Body of pancreas (tissue), 4 donors: Measurements from ENCODE around the gene C5orf46.

ENCODE experiments used
- POLR2A ChIP-seq, 3 donors: fragments of 450-650 bp; IDR thresholded peaks; one replicate each; pipeline ENCODE4 v1.6.1; 2016; ENCODE audit warnings: antibody characterized with exemption in 3 of 3, mild to moderate bottlenecking in 2 of 3
- TF ChIP-seq, protein P1 (sequence below), 7 experiments: fragments of 450-650 bp in 4 of 7; fragments of 200-600 bp in 3 of 7; sonication (generic) in 3 of 7; IDR thresholded peaks; one replicate each; pipeline ENCODE4 v1.5.1; 2016 to 2019; ENCODE audit warnings: antibody characterized with exemption in 7 of 7

DNA sequence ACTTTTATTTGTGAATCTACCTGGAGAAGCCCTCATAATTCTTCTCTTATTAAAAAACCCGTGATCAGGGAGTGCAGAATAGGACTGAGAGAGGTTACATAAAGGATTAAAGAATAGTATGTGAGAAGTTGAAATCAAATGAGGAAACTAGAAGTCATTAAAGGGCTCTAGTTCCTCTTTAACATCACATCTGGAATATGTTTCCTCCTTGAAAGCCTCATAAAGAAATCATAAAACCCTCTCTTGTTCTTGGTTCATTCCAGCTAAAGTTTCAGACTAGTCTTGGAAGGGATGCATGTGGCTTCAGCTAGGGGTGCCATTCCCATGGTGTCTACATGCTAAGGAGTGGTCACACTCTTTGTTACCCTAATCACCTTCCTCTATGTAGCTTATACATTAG is 5.7 kb upstream of the C5orf46 start:
- TF ChIP-seq, protein P1, sequence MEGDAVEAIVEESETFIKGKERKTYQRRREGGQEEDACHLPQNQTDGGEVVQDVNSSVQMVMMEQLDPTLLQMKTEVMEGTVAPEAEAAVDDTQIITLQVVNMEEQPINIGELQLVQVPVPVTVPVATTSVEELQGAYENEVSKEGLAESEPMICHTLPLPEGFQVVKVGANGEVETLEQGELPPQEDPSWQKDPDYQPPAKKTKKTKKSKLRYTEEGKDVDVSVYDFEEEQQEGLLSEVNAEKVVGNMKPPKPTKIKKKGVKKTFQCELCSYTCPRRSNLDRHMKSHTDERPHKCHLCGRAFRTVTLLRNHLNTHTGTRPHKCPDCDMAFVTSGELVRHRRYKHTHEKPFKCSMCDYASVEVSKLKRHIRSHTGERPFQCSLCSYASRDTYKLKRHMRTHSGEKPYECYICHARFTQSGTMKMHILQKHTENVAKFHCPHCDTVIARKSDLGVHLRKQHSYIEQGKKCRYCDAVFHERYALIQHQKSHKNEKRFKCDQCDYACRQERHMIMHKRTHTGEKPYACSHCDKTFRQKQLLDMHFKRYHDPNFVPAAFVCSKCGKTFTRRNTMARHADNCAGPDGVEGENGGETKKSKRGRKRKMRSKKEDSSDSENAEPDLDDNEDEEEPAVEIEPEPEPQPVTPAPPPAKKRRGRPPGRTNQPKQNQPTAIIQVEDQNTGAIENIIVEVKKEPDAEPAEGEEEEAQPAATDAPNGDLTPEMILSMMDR (IDR thresholded peaks at IDR 0.05): no peak
- TF ChIP-seq POLR2A (IDR thresholded peaks at IDR 0.05): no peak
